Gastroesophageal sphincter (tissue), 3 donors: Measurements from ENCODE around the gene NRXN3.

Source experiments
- EP300 ChIP-seq: sonication (generic); formaldehyde crosslinking; IDR thresholded peaks from one replicate; pipeline ENCODE4 v1.6.1; 2017; ENCODE audit warnings: antibody characterized with exemption, mild to moderate bottlenecking
- POLR2A ChIP-seq, 2 donors: fragments of 450-650 bp; IDR thresholded peaks; one replicate each; pipeline ENCODE4 v1.6.1; 2017; ENCODE audit warnings: antibody characterized with exemption in 2 of 2, mild to moderate bottlenecking in 2 of 2, moderate library complexity in 1 of 2
- TF ChIP-seq, protein P1 (sequence below), 4 experiments: fragments of 200-600 bp in 2 of 4; fragments of 450-650 bp in 2 of 4; sonication (generic) in 1 of 4; IDR thresholded peaks; one replicate each; pipeline ENCODE4 v1.5.1; 2017 to 2019; ENCODE audit warnings: antibody characterized with exemption in 4 of 4, mild to moderate bottlenecking in 2 of 4, moderate library complexity in 2 of 4

DNA sequence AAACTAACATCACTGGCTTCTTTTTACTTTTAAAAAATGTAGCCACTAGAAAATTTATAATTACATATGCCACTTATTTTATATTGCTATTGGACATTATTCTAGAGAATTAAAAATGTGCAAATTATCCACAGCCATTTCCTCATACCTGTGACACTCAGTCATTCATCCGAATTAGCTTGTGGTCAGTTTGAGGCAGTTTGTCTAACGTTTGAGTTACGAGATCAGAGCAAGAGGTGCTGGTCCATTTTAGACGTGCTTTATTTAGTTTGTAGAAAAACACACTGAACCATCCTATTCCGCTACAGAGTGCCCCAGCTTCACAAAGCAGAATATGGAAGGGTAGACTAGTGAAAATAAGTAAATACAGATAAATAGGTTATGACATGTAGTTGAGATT is 513.0 kb downstream of the NRXN3 start:
- TF ChIP-seq, protein P1, sequence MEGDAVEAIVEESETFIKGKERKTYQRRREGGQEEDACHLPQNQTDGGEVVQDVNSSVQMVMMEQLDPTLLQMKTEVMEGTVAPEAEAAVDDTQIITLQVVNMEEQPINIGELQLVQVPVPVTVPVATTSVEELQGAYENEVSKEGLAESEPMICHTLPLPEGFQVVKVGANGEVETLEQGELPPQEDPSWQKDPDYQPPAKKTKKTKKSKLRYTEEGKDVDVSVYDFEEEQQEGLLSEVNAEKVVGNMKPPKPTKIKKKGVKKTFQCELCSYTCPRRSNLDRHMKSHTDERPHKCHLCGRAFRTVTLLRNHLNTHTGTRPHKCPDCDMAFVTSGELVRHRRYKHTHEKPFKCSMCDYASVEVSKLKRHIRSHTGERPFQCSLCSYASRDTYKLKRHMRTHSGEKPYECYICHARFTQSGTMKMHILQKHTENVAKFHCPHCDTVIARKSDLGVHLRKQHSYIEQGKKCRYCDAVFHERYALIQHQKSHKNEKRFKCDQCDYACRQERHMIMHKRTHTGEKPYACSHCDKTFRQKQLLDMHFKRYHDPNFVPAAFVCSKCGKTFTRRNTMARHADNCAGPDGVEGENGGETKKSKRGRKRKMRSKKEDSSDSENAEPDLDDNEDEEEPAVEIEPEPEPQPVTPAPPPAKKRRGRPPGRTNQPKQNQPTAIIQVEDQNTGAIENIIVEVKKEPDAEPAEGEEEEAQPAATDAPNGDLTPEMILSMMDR (IDR thresholded peaks at IDR 0.05): no peak
- TF ChIP-seq POLR2A (IDR thresholded peaks at IDR 0.05) (no peak), EP300 (no peak)
